ENCODE data around the gene PDE6B. TPM values are rescaled to one million over a fixed set of nuclear protein-coding genes. Genes with fewer than 3 reads are reported as not detected.

The PDE6B gene
- total RNA-seq, 2 experiments from 2014 or later: not detected

GRCh38 chr4:592825-593520 lies 32.4 kb upstream of the PDE6B start:
- Histone ChIP-seq H3K36me3 (ENCODE audit: insufficient read depth, low read length) (no peaks in the 10 kb centered on the region), H4K20me1 (ENCODE audit: insufficient read depth, low read length) (no peaks in the 10 kb centered on the region), H3K4me2 (ENCODE audit: low read length) (no peak overlapping the region), H2AFZ (ENCODE audit: low read length) (no peak overlapping the region), H3K79me2 (ENCODE audit: insufficient read depth, low read depth, low read length) (no peaks in the 10 kb centered on the region), H3K4me3 (ENCODE audit: low read depth, low read length, poor library complexity, severe bottlenecking) (no peak overlapping the region), H3K27ac (ENCODE audit: low read depth, low read length, poor library complexity, severe bottlenecking) (no peak overlapping the region), H3K4me1 (ENCODE audit: insufficient read depth, low read length, poor library complexity, severe bottlenecking) (no peaks in the 10 kb centered on the region), H3K9me3 (ENCODE audit: low read length) (no peaks in the 10 kb centered on the region), H3K9me2 (ENCODE audit: insufficient read depth, low read length) (no peaks in the 10 kb centered on the region)
- DNase-seq (ENCODE audit: low spot score): no peak
- BruUV-seq (replicated peaks): no TSS peak
- intact Hi-C loops (cut with micrococcal nuclease; ENCODE audit: unreplicated experiment): no loop called here
- ChIA-PET POLR2A (interaction anchor here (0.7 kb wide), 1 partner anchor 1884 kb away, joined by 6 read pairs; no protein-coding TSS in a partner anchor), CTCF (ENCODE audit: unreplicated experiment) (no interaction called here)
- TF ChIP-seq EZH2phosphoT487 (IDR thresholded peaks at IDR 0.05; ENCODE audit: borderline replicate concordance, low read depth, low read length): no peak
- no peak for TF ChIP-seq CTCF (conservative IDR thresholded peaks at IDR 0.05; ENCODE audit: low read length)

- H3K36me3 ChIP-seq (ENCODE audit: insufficient read depth, low read length): no peaks in the 10 kb centered on the region
- H3K4me1 ChIP-seq (ENCODE audit: insufficient read depth, low read length, poor library complexity, severe bottlenecking): no peaks in the 10 kb centered on the region
- H3K79me2 ChIP-seq (ENCODE audit: insufficient read depth, low read depth, low read length): no peaks in the 10 kb centered on the region
- no peaks in the 10 kb centered on the region for H4K20me1 ChIP-seq (ENCODE audit: insufficient read depth, low read length)
- ChIA-PET CTCF (ENCODE audit: unreplicated experiment) (no interaction called here), POLR2A (no interaction called here)
- H3K27ac ChIP-seq (ENCODE audit: low read depth, low read length, poor library complexity, severe bottlenecking): no peak overlapping the region
- H3K4me2 ChIP-seq (ENCODE audit: low read length): no peak overlapping the region
- DNase-seq (ENCODE audit: low spot score): no peak
- BruUV-seq (replicated peaks): no TSS peak
- intact Hi-C loops (cut with micrococcal nuclease; ENCODE audit: unreplicated experiment): no loop called here
- TF ChIP-seq EZH2phosphoT487 (IDR thresholded peaks at IDR 0.05; ENCODE audit: borderline replicate concordance, low read depth, low read length): no peak
- no peak overlapping the region for H3K4me3 ChIP-seq (ENCODE audit: low read depth, low read length, poor library complexity, severe bottlenecking)
- H3K9me3 ChIP-seq (ENCODE audit: low read length): no peaks in the 10 kb centered on the region
- H2AFZ ChIP-seq (ENCODE audit: low read length): no peak overlapping the region
- no peaks in the 10 kb centered on the region for H3K9me2 ChIP-seq (ENCODE audit: insufficient read depth, low read length)
Measured at GRCh38 chr4:598925-599324, 26.4 kb upstream of the PDE6B start.

- no peak overlapping the region for H3K4me2 ChIP-seq (ENCODE audit: low read length)
- H3K9me2 ChIP-seq (ENCODE audit: insufficient read depth, low read length): no peaks in the 10 kb centered on the region
- no peak for DNase-seq (ENCODE audit: low spot score)
- CTCF ChIA-PET (ENCODE audit: unreplicated experiment): no interaction called here
- no peaks in the 10 kb centered on the region for H3K9me3 ChIP-seq (ENCODE audit: low read length)
- POLR2A ChIA-PET: no interaction called here
- no peaks in the 10 kb centered on the region for H3K4me1 ChIP-seq (ENCODE audit: insufficient read depth, low read length, poor library complexity, severe bottlenecking)
- H3K79me2 ChIP-seq (ENCODE audit: insufficient read depth, low read depth, low read length): no peaks in the 10 kb centered on the region
- no peak overlapping the region for H2AFZ ChIP-seq (ENCODE audit: low read length)
- intact Hi-C loops (cut with micrococcal nuclease; ENCODE audit: unreplicated experiment): no loop called here
- H3K27ac ChIP-seq (ENCODE audit: low read depth, low read length, poor library complexity, severe bottlenecking): no peak overlapping the region
- no peaks in the 10 kb centered on the region for H4K20me1 ChIP-seq (ENCODE audit: insufficient read depth, low read length)
- H3K36me3 ChIP-seq (ENCODE audit: insufficient read depth, low read length): no peaks in the 10 kb centered on the region
- no TSS peak for BruUV-seq (replicated peaks)
- no peak overlapping the region for H3K4me3 ChIP-seq (ENCODE audit: low read depth, low read length, poor library complexity, severe bottlenecking)
- no peak for TF ChIP-seq CTCF (conservative IDR thresholded peaks at IDR 0.05; ENCODE audit: low read length)
- no peak for TF ChIP-seq EZH2phosphoT487 (IDR thresholded peaks at IDR 0.05; ENCODE audit: borderline replicate concordance, low read depth, low read length)
Measured at GRCh38 chr4:600166-600565, 25.2 kb upstream of the PDE6B start.
